ENCODE results near the gene SLC8A2.
"Not testable (repeated sequence)": the region's sequence is repeated elsewhere in the genome, so short reads cannot be mapped to it uniquely, and the experiment has no call there.

Gene SLC8A2

GRCh38 chr19:47486900-47487299 lies 15.2 kb upstream of the SLC8A2 start:
- DNase-seq: no peak

GRCh38 chr19:47486220-47486619 lies 14.5 kb upstream of the SLC8A2 start:
- DNase-seq: not testable (repeated sequence)

GRCh38 chr19:47485210-47485609 lies 13.5 kb upstream of the SLC8A2 start:
- DNase-seq: no peak

- peak; percentile 92 for DNase-seq
Observed at GRCh38 chr19:47483800-47484690, 12.4 kb upstream of the SLC8A2 start, which contains the start of gene KPTN. Gene KPTN (minus strand): TSS chr19:47484219. CDS start chr19:47484160, 59 bp downstream.

GRCh38 chr19:47483200-47483599 lies 11.5 kb upstream of the SLC8A2 start:
- no peak for DNase-seq

GRCh38 chr19:47481460-47482052 lies 9.9 kb upstream of the SLC8A2 start:
- DNase-seq: no peak

- no peak for DNase-seq
Observed at GRCh38 chr19:47480658-47481057, 9.0 kb upstream of the SLC8A2 start.

- no peak for DNase-seq
Observed at GRCh38 chr19:47479701-47480503, 8.2 kb upstream of the SLC8A2 start.

GRCh38 chr19:47476438-47476972 lies 4.8 kb upstream of the SLC8A2 start:
- no peak for DNase-seq

GRCh38 chr19:47475465-47475864 lies 3.8 kb upstream of the SLC8A2 start:
- DNase-seq: no peak

GRCh38 chr19:47473336-47473735 lies 1.6 kb upstream of the SLC8A2 start:
- DNase-seq: no peak

GRCh38 chr19:47471381-47471732 lies 336 bp downstream of the SLC8A2 start:
- no peak for DNase-seq

GRCh38 chr19:47470447-47471195 lies 1.1 kb downstream of the SLC8A2 start:
- no peak for DNase-seq

GRCh38 chr19:47469719-47470118 lies 2.0 kb downstream of the SLC8A2 start:
- no peak for DNase-seq

- no peak for DNase-seq
Observed at GRCh38 chr19:47469363-47469700, 2.4 kb downstream of the SLC8A2 start.

- DNase-seq: no peak
Observed at GRCh38 chr19:47467914-47468313, 3.8 kb downstream of the SLC8A2 start.

GRCh38 chr19:47465957-47466356 lies 5.7 kb downstream of the SLC8A2 start:
- DNase-seq: no peak

- no peak for DNase-seq
Observed at GRCh38 chr19:47464675-47465419, 6.8 kb downstream of the SLC8A2 start.

GRCh38 chr19:47461876-47462275 lies 9.8 kb downstream of the SLC8A2 start:
- DNase-seq: no peak

- DNase-seq: no peak
Observed at GRCh38 chr19:47459477-47459876, 12.2 kb downstream of the SLC8A2 start.

GRCh38 chr19:47458672-47459071 lies 13.0 kb downstream of the SLC8A2 start:
- no peak for DNase-seq

Measured in activated naive CD4-positive, alpha-beta T cell treated with anti-CD3 and anti-CD28 coated beads, Interleukin-2, amount 50 U/mL, for 16 hours (primary cell).